ENCODE data around the gene ZNF670. TPM values are rescaled to one million over a fixed set of nuclear protein-coding genes. Genes with fewer than 3 reads are reported as not detected.
A peak's percentile ranks its signal among the peaks of the same experiment; 100 is the strongest.

Gene ZNF670
- total and polyA plus RNA-seq, 2 donors: 3.0 to 4.7 TPM

GRCh38 chr1:247110627-247111258, 32.1 kb upstream of the ZNF670 start:
- 24% methylated on average over 30 of the region's 30 CpGs for WGBS
- H3K9me3 ChIP-seq (ENCODE audit: control insufficient read depth in 2 of 2, insufficient read depth in 1 of 2, low read length in 1 of 2): peaks cover 0 to 5% of the 10 kb centered on the region in 2 donors
- H3K36me3 ChIP-seq (ENCODE audit: control insufficient read depth in 2 of 2, insufficient read depth in 2 of 2, low read length in 1 of 2): no peaks in the 10 kb centered on the region
- DNase-seq (ENCODE audit: low read depth in 6 of 9, low spot score in 9 of 9): no peak
- peaks cover 8 to 13% of the 10 kb centered on the region in 2 donors for H3K4me1 ChIP-seq (ENCODE audit: control insufficient read depth in 2 of 2, insufficient read depth in 2 of 2, low read length in 2 of 2)
- H3K27me3 ChIP-seq (ENCODE audit: control insufficient read depth in 2 of 2, insufficient read depth in 1 of 2, low read length in 1 of 2): peaks cover 40 to 88% of the 10 kb centered on the region in 2 donors
- H3K4me3 ChIP-seq (ENCODE audit: low read length in 2 of 2): peak overlapping the region in 1 of 2 donors; percentile 45
- H3K27ac ChIP-seq (ENCODE audit: low read depth in 1 of 2, low read length in 1 of 2): no peak overlapping the region

DNA sequence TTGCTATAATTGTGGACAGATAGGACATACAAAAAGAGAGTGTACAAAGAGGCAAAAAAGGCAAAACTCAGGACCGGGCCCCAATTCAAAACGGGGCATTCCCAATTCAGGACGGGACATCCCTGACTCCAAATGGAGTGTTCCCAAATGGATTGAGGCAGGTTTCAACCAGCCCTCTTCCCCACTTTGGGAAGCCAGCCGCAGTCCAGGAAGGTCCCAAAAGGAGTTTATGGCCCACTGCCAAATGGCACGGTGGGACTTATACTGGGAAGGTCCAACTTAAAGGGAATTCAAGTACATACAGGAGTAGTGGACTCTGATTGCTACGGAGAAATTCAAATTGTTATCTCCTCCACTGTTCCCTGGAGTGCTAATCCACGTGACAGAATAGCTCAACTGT, 29.1 kb upstream of the ZNF670 start:
- no peak overlapping the region for H3K4me3 ChIP-seq (ENCODE audit: low read length in 2 of 2)
- peaks cover 0 to 5% of the 10 kb centered on the region in 2 donors for H3K9me3 ChIP-seq (ENCODE audit: control insufficient read depth in 2 of 2, insufficient read depth in 1 of 2, low read length in 1 of 2)
- peaks cover 0 to 5% of the 10 kb centered on the region in 2 donors for H3K36me3 ChIP-seq (ENCODE audit: control insufficient read depth in 2 of 2, insufficient read depth in 2 of 2, low read length in 1 of 2)
- DNase-seq (ENCODE audit: low read depth in 6 of 9, low spot score in 9 of 9): no peak
- H3K27me3 ChIP-seq (ENCODE audit: control insufficient read depth in 2 of 2, insufficient read depth in 1 of 2, low read length in 1 of 2): peaks cover 33 to 59% of the 10 kb centered on the region in 2 donors
- WGBS: 93% methylated on average over 7 of the region's 7 CpGs
- H3K4me1 ChIP-seq (ENCODE audit: control insufficient read depth in 2 of 2, insufficient read depth in 2 of 2, low read length in 2 of 2): peaks cover 8 to 20% of the 10 kb centered on the region in 2 donors
- H3K27ac ChIP-seq (ENCODE audit: low read depth in 1 of 2, low read length in 1 of 2): no peak overlapping the region

- 94% methylated on average over 15 of the region's 15 CpGs for WGBS
Observed at GRCh38 chr1:247105966-247106365, 27.4 kb upstream of the ZNF670 start.

DNA sequence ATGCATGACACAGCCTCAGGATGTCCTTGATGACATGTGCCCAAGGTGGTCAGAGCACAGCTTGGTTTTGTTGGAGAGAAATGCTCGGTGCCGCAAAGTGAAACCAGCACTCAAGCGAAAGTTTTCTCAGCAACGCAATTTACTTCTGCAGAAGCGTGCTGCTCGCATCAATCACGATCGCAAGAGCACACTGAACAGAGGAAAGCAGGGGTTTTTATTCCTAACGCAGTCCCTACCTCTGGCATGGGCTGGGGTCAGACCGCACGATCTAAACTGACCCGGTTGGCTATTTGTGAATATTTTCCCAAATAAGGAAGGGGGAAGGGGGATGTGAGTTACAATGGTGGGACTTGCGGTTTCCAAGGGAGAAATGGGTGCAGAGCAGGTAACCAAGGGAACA, 26.4 kb upstream of the ZNF670 start:
- WGBS: 87% methylated on average over 13 of the region's 13 CpGs
- no peak for DNase-seq (ENCODE audit: low read depth in 6 of 9, low spot score in 9 of 9)
- H3K9me3 ChIP-seq (ENCODE audit: control insufficient read depth in 2 of 2, insufficient read depth in 1 of 2, low read length in 1 of 2): peaks cover 4 to 7% of the 10 kb centered on the region in 2 donors
- H3K4me1 ChIP-seq (ENCODE audit: control insufficient read depth in 2 of 2, insufficient read depth in 2 of 2, low read length in 2 of 2): peaks cover 0 to 7% of the 10 kb centered on the region in 2 donors
- H3K27me3 ChIP-seq (ENCODE audit: control insufficient read depth in 2 of 2, insufficient read depth in 1 of 2, low read length in 1 of 2): peaks cover 6 to 32% of the 10 kb centered on the region in 2 donors
- no peak overlapping the region for H3K27ac ChIP-seq (ENCODE audit: low read depth in 1 of 2, low read length in 1 of 2)
- no peak overlapping the region for H3K4me3 ChIP-seq (ENCODE audit: low read length in 2 of 2)
- H3K36me3 ChIP-seq (ENCODE audit: control insufficient read depth in 2 of 2, insufficient read depth in 2 of 2, low read length in 1 of 2): peaks cover 22 to 24% of the 10 kb centered on the region in 2 donors

More at GRCh38 chr1:247105966-247106365, 27.4 kb upstream of the ZNF670 start:
- Histone ChIP-seq H3K9me3 (ENCODE audit: control insufficient read depth in 2 of 2, insufficient read depth in 1 of 2, low read length in 1 of 2) (peaks cover 0 to 2% of the 10 kb centered on the region in 2 donors), H3K4me3 (ENCODE audit: low read length in 2 of 2) (no peak overlapping the region), H3K27me3 (ENCODE audit: control insufficient read depth in 2 of 2, insufficient read depth in 1 of 2, low read length in 1 of 2) (peaks cover 15 to 42% of the 10 kb centered on the region in 2 donors), H3K36me3 (ENCODE audit: control insufficient read depth in 2 of 2, insufficient read depth in 2 of 2, low read length in 1 of 2) (peaks cover 12 to 15% of the 10 kb centered on the region in 2 donors), H3K27ac (ENCODE audit: low read depth in 1 of 2, low read length in 1 of 2) (no peak overlapping the region), H3K4me1 (ENCODE audit: control insufficient read depth in 2 of 2, insufficient read depth in 2 of 2, low read length in 2 of 2) (peaks cover under 1 to 11% of the 10 kb centered on the region in 2 donors)
- no peak for DNase-seq (ENCODE audit: low read depth in 6 of 9, low spot score in 9 of 9)

GRCh38 chr1:247103859-247104591, 25.4 kb upstream of the ZNF670 start, which contains the start of gene ZNF669:
Gene ZNF669 (minus strand): TSS chr1:247104356. CDS start chr1:247104199, 157 bp downstream.
- H3K27me3 ChIP-seq (ENCODE audit: control insufficient read depth in 2 of 2, insufficient read depth in 1 of 2, low read length in 1 of 2): peaks cover 2 to 24% of the 10 kb centered on the region in 2 donors
- peaks cover 7 to 9% of the 10 kb centered on the region in 2 donors for H3K9me3 ChIP-seq (ENCODE audit: control insufficient read depth in 2 of 2, insufficient read depth in 1 of 2, low read length in 1 of 2)
- under 1% methylated on average over 58 of the region's 58 CpGs for WGBS
- peak within 1 kb of the TSS; percentile 97 to 100 for H3K4me3 ChIP-seq (ENCODE audit: low read length in 2 of 2)
- H3K36me3 ChIP-seq (ENCODE audit: control insufficient read depth in 2 of 2, insufficient read depth in 2 of 2, low read length in 1 of 2): peaks cover 26 to 27% of the 10 kb centered on the region in 2 donors
- peak; percentile 80 to 97 (median 90) for DNase-seq (ENCODE audit: low read depth in 6 of 9, low spot score in 9 of 9)
- H3K4me1 ChIP-seq (ENCODE audit: control insufficient read depth in 2 of 2, insufficient read depth in 2 of 2, low read length in 2 of 2): peaks cover 0 to 7% of the 10 kb centered on the region in 2 donors
- H3K27ac ChIP-seq (ENCODE audit: low read depth in 1 of 2, low read length in 1 of 2): peak within 1 kb of the TSS; percentile 89 to 97

DNA sequence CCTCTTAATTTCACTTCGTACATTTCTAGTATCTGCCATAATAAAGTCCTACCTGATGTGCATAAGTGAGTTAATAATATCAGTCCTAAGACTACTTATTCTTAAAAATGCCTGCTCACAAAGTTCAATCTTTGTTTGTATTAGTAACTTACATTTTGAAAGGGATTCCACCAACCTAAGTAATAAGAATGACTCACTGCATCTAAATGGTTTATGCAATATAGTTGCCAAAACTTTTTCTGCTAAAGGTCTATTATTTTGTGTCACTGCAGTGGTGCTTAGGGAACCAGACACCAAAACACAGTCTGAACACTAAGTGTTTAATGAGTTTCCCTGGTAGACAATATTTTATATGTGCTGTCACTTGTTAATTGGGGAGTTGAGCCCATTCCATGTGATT, 23.8 kb upstream of the ZNF670 start:
- DNase-seq (ENCODE audit: low read depth in 6 of 9, low spot score in 9 of 9): no peak
- H3K9me3 ChIP-seq (ENCODE audit: control insufficient read depth in 2 of 2, insufficient read depth in 1 of 2, low read length in 1 of 2): peaks cover 9 to 12% of the 10 kb centered on the region in 2 donors
- H3K4me3 ChIP-seq (ENCODE audit: low read length in 2 of 2): no peak overlapping the region
- H3K27ac ChIP-seq (ENCODE audit: low read depth in 1 of 2, low read length in 1 of 2): no peak overlapping the region
- WGBS: 100% methylated on average over 1 of the region's 1 CpG
- H3K27me3 ChIP-seq (ENCODE audit: control insufficient read depth in 2 of 2, insufficient read depth in 1 of 2, low read length in 1 of 2): peaks cover 0 to 12% of the 10 kb centered on the region in 2 donors
- peaks cover 0 to 7% of the 10 kb centered on the region in 2 donors for H3K4me1 ChIP-seq (ENCODE audit: control insufficient read depth in 2 of 2, insufficient read depth in 2 of 2, low read length in 2 of 2)
- H3K36me3 ChIP-seq (ENCODE audit: control insufficient read depth in 2 of 2, insufficient read depth in 2 of 2, low read length in 1 of 2): peaks cover 30 to 37% of the 10 kb centered on the region in 2 donors

DNA sequence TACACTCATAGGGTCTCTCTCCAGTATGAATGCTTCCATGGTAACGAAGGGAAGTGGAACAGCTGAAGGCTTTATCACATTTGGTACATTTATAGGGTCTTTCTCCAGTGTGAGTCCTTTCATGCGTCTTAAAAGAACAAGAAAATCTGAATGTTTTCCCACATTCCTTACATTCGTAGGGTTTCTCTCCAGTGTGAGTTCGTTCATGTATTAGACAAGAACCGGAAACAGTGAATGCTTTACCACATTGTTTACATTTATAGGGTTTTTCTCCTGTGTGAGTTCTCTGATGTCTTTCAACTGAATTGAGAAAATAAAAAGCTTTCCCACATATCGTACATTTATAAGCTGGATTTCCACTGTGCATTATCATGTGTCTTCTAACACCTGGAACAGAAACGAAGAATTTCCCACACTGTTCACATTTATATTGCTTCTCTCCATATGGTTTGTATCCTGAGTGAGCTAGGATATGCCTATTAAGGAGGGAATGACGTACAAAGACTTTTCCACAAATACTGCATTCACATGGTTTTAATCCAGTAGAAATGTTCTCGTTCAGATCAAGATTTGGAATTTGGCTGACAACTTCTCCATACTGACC, 22.2 kb upstream of the ZNF670 start:
- WGBS: 99% methylated on average over 9 of the region's 9 CpGs
- Histone ChIP-seq H3K9me3 (ENCODE audit: control insufficient read depth in 2 of 2, insufficient read depth in 1 of 2, low read length in 1 of 2) (peaks cover 12 to 22% of the 10 kb centered on the region in 2 donors), H3K36me3 (ENCODE audit: control insufficient read depth in 2 of 2, insufficient read depth in 2 of 2, low read length in 1 of 2) (peaks cover 38 to 47% of the 10 kb centered on the region in 2 donors), H3K27ac (ENCODE audit: low read depth in 1 of 2, low read length in 1 of 2) (no peak overlapping the region), H3K4me3 (ENCODE audit: low read length in 2 of 2) (no peak overlapping the region), H3K27me3 (ENCODE audit: control insufficient read depth in 2 of 2, insufficient read depth in 1 of 2, low read length in 1 of 2) (peaks cover 0 to under 1% of the 10 kb centered on the region in 2 donors), H3K4me1 (ENCODE audit: control insufficient read depth in 2 of 2, insufficient read depth in 2 of 2, low read length in 2 of 2) (peaks cover 0 to 7% of the 10 kb centered on the region in 2 donors)
- no peak for DNase-seq (ENCODE audit: low read depth in 6 of 9, low spot score in 9 of 9)

DNA sequence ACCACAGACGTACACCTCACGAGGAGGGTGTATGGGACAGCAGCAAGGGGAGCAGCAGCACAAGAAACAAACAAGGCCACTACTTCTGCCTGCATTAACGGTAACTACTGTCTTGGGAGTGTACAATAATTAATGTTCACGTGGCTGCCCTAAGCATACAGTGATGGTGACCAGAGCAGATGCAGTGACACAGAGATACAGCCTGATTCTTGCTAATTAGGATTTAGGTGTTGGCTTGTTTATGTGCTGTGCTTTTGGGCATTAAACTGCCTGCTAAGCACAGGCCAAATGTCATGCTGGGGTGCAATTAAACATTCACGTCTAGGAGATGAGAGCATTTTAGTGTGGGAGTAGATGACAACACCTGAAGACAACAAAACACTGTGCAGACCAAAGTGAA, 18.3 kb upstream of the ZNF670 start:
- peaks cover 31 to 42% of the 10 kb centered on the region in 2 donors for H3K36me3 ChIP-seq (ENCODE audit: control insufficient read depth in 2 of 2, insufficient read depth in 2 of 2, low read length in 1 of 2)
- no peaks in the 10 kb centered on the region for H3K4me1 ChIP-seq (ENCODE audit: control insufficient read depth in 2 of 2, insufficient read depth in 2 of 2, low read length in 2 of 2)
- no peaks in the 10 kb centered on the region for H3K27me3 ChIP-seq (ENCODE audit: control insufficient read depth in 2 of 2, insufficient read depth in 1 of 2, low read length in 1 of 2)
- peaks cover 11 to 22% of the 10 kb centered on the region in 2 donors for H3K9me3 ChIP-seq (ENCODE audit: control insufficient read depth in 2 of 2, insufficient read depth in 1 of 2, low read length in 1 of 2)
- no peak for DNase-seq (ENCODE audit: low read depth in 6 of 9, low spot score in 9 of 9)
- no peak overlapping the region for H3K4me3 ChIP-seq (ENCODE audit: low read length in 2 of 2)
- no peak overlapping the region for H3K27ac ChIP-seq (ENCODE audit: low read depth in 1 of 2, low read length in 1 of 2)
- WGBS: 98% methylated on average over 5 of the region's 5 CpGs
